NOMO-1 treated with DMSO at 0.1 percent for 48 hours (cell line): ENCODE data around the gene PARP9.
"Not testable (repeated sequence)": the region's sequence is repeated elsewhere in the genome, so short reads cannot be mapped to it uniquely, and the experiment has no call there.

ENCODE experiments used
- DNase-seq: peaks from one replicate; lab custom pipeline; 2025; ENCODE audit not compliant: unreplicated experiment; lab: John Stamatoyannopoulos, UW

The PARP9 gene

GRCh38 chr3:122523317-122523716 is 40.8 kb downstream of the PARP9 start:
- no peak for DNase-seq

- no peak for DNase-seq
Observed at GRCh38 chr3:122520861-122521260, 43.2 kb downstream of the PARP9 start.

GRCh38 chr3:122519693-122520092 is 44.4 kb downstream of the PARP9 start:
- DNase-seq = peak; percentile 9

- no peak for DNase-seq
Observed at GRCh38 chr3:122516846-122517360, 47.2 kb downstream of the PARP9 start.

- no peak for DNase-seq
Observed at GRCh38 chr3:122515870-122516269, 48.2 kb downstream of the PARP9 start.

- no peak for DNase-seq
Observed at GRCh38 chr3:122515020-122515468, 49.1 kb downstream of the PARP9 start.

GRCh38 chr3:122514123-122515019 is 49.7 kb downstream of the PARP9 start, which contains the start of gene KPNA1:
KPNA1 (minus strand) TSS chr3:122514939; CDS start chr3:122496565, 18,374 bp downstream.
- DNase-seq = peak; percentile 76

- DNase-seq = no peak
Observed at GRCh38 chr3:122513386-122514122, 50.5 kb downstream of the PARP9 start.

- no peak for DNase-seq
Observed at GRCh38 chr3:122512284-122512683, 51.8 kb downstream of the PARP9 start.

GRCh38 chr3:122510878-122511535 is 53.1 kb downstream of the PARP9 start:
- DNase-seq = no peak

- DNase-seq = not testable (repeated sequence)
Observed at GRCh38 chr3:122508944-122509343, 55.2 kb downstream of the PARP9 start.

GRCh38 chr3:122508135-122508914 is 55.8 kb downstream of the PARP9 start:
- no peak for DNase-seq

GRCh38 chr3:122506450-122506849 is 57.6 kb downstream of the PARP9 start:
- DNase-seq = no peak

GRCh38 chr3:122505676-122506075 is 58.4 kb downstream of the PARP9 start:
- no peak for DNase-seq

- peak; percentile 66 for DNase-seq
Observed at GRCh38 chr3:122502941-122503340, 61.2 kb downstream of the PARP9 start.

- DNase-seq = no peak
Observed at GRCh38 chr3:122502139-122502538, 62.0 kb downstream of the PARP9 start.

GRCh38 chr3:122500964-122501363 is 63.1 kb downstream of the PARP9 start:
- DNase-seq = not testable (repeated sequence)

- DNase-seq = no peak
Observed at GRCh38 chr3:122498152-122498551, 65.9 kb downstream of the PARP9 start.

- DNase-seq = peak; percentile 94
Observed at GRCh38 chr3:122497425-122497824, 66.7 kb downstream of the PARP9 start.

GRCh38 chr3:122496508-122496907 is 67.6 kb downstream of the PARP9 start:
- DNase-seq = no peak
